Sigmoid colon (tissue), 4 donors: ENCODE measurements around the gene PECR.

Source experiments
- EP300 ChIP-seq, 4 donors: sonication (generic); formaldehyde crosslinking; IDR thresholded peaks; one replicate each; pipeline ENCODE4 v1.6.1; 2017; ENCODE audit warnings: antibody characterized with exemption in 4 of 4
- POLR2A ChIP-seq, 2 donors: fragments of 450-650 bp; IDR thresholded peaks; one replicate each; pipeline ENCODE4 v1.6.1; 2016; ENCODE audit warnings: antibody characterized with exemption in 2 of 2, mild to moderate bottlenecking in 2 of 2, moderate library complexity in 2 of 2
- POLR2AphosphoS5 ChIP-seq, 4 donors: sonication (generic); formaldehyde crosslinking; IDR thresholded peaks; one replicate each; pipeline ENCODE4 v1.6.1; 2017; ENCODE audit warnings: antibody characterized with exemption in 4 of 4
- TF ChIP-seq, protein P1 (sequence below), 4 experiments: fragments of 450-650 bp in 3 of 4; fragments of 200-600 bp in 1 of 4; IDR thresholded peaks; one replicate each; pipeline ENCODE4 v1.5.1; 2016 to 2019; ENCODE audit warnings: antibody characterized with exemption in 4 of 4, mild to moderate bottlenecking in 3 of 4, moderate library complexity in 2 of 4

- TF ChIP-seq, protein P1, sequence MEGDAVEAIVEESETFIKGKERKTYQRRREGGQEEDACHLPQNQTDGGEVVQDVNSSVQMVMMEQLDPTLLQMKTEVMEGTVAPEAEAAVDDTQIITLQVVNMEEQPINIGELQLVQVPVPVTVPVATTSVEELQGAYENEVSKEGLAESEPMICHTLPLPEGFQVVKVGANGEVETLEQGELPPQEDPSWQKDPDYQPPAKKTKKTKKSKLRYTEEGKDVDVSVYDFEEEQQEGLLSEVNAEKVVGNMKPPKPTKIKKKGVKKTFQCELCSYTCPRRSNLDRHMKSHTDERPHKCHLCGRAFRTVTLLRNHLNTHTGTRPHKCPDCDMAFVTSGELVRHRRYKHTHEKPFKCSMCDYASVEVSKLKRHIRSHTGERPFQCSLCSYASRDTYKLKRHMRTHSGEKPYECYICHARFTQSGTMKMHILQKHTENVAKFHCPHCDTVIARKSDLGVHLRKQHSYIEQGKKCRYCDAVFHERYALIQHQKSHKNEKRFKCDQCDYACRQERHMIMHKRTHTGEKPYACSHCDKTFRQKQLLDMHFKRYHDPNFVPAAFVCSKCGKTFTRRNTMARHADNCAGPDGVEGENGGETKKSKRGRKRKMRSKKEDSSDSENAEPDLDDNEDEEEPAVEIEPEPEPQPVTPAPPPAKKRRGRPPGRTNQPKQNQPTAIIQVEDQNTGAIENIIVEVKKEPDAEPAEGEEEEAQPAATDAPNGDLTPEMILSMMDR (IDR thresholded peaks at IDR 0.05) = peak; percentile 77 to 85 (median 80)
- TF ChIP-seq POLR2AphosphoS5 (IDR thresholded peaks at IDR 0.05) (peak in 2 of 4 donors; percentile 12 to 80), POLR2A (IDR thresholded peaks at IDR 0.05) (no peak), EP300 (IDR thresholded peaks at IDR 0.05) (no peak)
Measured at GRCh38 chr2:216114714-216115531, 33.3 kb upstream of the PECR start.
